ENCODE results near the gene UGT1A4. TPM values are rescaled to one million over a fixed set of nuclear protein-coding genes. Genes with fewer than 3 reads are reported as not detected.

UGT1A4 gene
- total RNA-seq, 1 experiment from 2014 or later, result 6.1 TPM

GRCh38 chr2:233705911-233706506 is 12.5 kb upstream of the UGT1A4 start:
- CTCF ChIA-PET, result interaction anchor here (0.7 to 1.7 kb wide), 6 partner anchors 10 to 284 kb away, joined by 3 to 7 read pairs (median 4); partner anchors contain the start of genes UGT1A1 and UGT1A6
- Mint-ChIP-seq H3K4me1 (ENCODE audit: low read depth, unreplicated experiment) (peaks cover 93% of the 10 kb centered on the region), H3K36me3 (ENCODE audit: insufficient read depth, unreplicated experiment) (peaks cover 38% of the 10 kb centered on the region), H3K27me3 (ENCODE audit: unreplicated experiment) (no peaks in the 10 kb centered on the region), H3K4me3 (ENCODE audit: low read depth, unreplicated experiment) (peak overlapping the region; percentile 8), H3K9me3 (ENCODE audit: low read depth, unreplicated experiment) (no peaks in the 10 kb centered on the region), H3K27ac (ENCODE audit: unreplicated experiment) (peak overlapping the region; percentile 65)
- intact Hi-C loops (cut with micrococcal nuclease; ENCODE audit: unreplicated experiment), result loop anchor here (2.0 to 10.0 kb wide), 4 partner anchors 67 to 299 kb away; no protein-coding TSS in a partner anchor
- no TSS peak for BruUV-seq (replicated peaks)
- peak; percentile 80 for DNase-seq
- no peak for TF ChIP-seq CTCF (IDR thresholded peaks at IDR 0.05; ENCODE audit: unreplicated experiment)

GRCh38 chr2:233706720-233707119 is 11.8 kb upstream of the UGT1A4 start:
- intact Hi-C loops (cut with micrococcal nuclease; ENCODE audit: unreplicated experiment), result loop anchor here (5.0 to 10.0 kb wide), 3 partner anchors 128 to 299 kb away; no protein-coding TSS in a partner anchor
- H3K27me3 Mint-ChIP-seq (ENCODE audit: unreplicated experiment), result no peaks in the 10 kb centered on the region
- no TSS peak for BruUV-seq (replicated peaks)
- H3K27ac Mint-ChIP-seq (ENCODE audit: unreplicated experiment), result no peak overlapping the region
- H3K4me1 Mint-ChIP-seq (ENCODE audit: low read depth, unreplicated experiment), result peaks cover 93% of the 10 kb centered on the region
- peak; percentile 10 for DNase-seq
- no peaks in the 10 kb centered on the region for H3K9me3 Mint-ChIP-seq (ENCODE audit: low read depth, unreplicated experiment)
- no peak overlapping the region for H3K4me3 Mint-ChIP-seq (ENCODE audit: low read depth, unreplicated experiment)
- TF ChIP-seq CTCF (IDR thresholded peaks at IDR 0.05; ENCODE audit: unreplicated experiment), result no peak
- CTCF ChIA-PET, result interaction anchor here (0.6 to 1.3 kb wide), 4 partner anchors 9 to 126 kb away, joined by 3 to 4 read pairs (median 4); partner anchors contain the start of gene UGT1A1
- H3K36me3 Mint-ChIP-seq (ENCODE audit: insufficient read depth, unreplicated experiment), result peaks cover 45% of the 10 kb centered on the region

- CTCF ChIA-PET, result interaction anchor here (0.6 kb wide), 1 partner anchor 110 kb away, joined by 3 read pairs; no protein-coding TSS in a partner anchor
- Mint-ChIP-seq H3K27me3 (ENCODE audit: unreplicated experiment) (no peaks in the 10 kb centered on the region), H3K36me3 (ENCODE audit: insufficient read depth, unreplicated experiment) (peaks cover 57% of the 10 kb centered on the region), H3K4me3 (ENCODE audit: low read depth, unreplicated experiment) (peak overlapping the region; percentile 38), H3K27ac (ENCODE audit: unreplicated experiment) (peak overlapping the region; percentile 53), H3K9me3 (ENCODE audit: low read depth, unreplicated experiment) (no peaks in the 10 kb centered on the region), H3K4me1 (ENCODE audit: low read depth, unreplicated experiment) (peaks cover 93% of the 10 kb centered on the region)
- TF ChIP-seq CTCF (IDR thresholded peaks at IDR 0.05; ENCODE audit: unreplicated experiment), result no peak
- no TSS peak for BruUV-seq (replicated peaks)
- peak; percentile 19 for DNase-seq
- intact Hi-C loops (cut with micrococcal nuclease; ENCODE audit: unreplicated experiment), result loop anchor here (5.0 to 10.0 kb wide), 3 partner anchors 127 to 301 kb away; no protein-coding TSS in a partner anchor
Measured at GRCh38 chr2:233707940-233708644, 10.4 kb upstream of the UGT1A4 start.

GRCh38 chr2:233708942-233709341 is 9.6 kb upstream of the UGT1A4 start:
- H3K4me1 Mint-ChIP-seq (ENCODE audit: low read depth, unreplicated experiment), result peaks cover 89% of the 10 kb centered on the region
- BruUV-seq (replicated peaks), result no TSS peak
- H3K27me3 Mint-ChIP-seq (ENCODE audit: unreplicated experiment), result no peaks in the 10 kb centered on the region
- no peak for DNase-seq
- H3K27ac Mint-ChIP-seq (ENCODE audit: unreplicated experiment), result peak overlapping the region; percentile 53
- H3K4me3 Mint-ChIP-seq (ENCODE audit: low read depth, unreplicated experiment), result peak overlapping the region; percentile 38
- TF ChIP-seq CTCF (IDR thresholded peaks at IDR 0.05; ENCODE audit: unreplicated experiment), result no peak
- CTCF ChIA-PET, result interaction anchor here (0.6 kb wide), 2 partner anchors 111 to 330 kb away, joined by 3 read pairs; no protein-coding TSS in a partner anchor
- H3K36me3 Mint-ChIP-seq (ENCODE audit: insufficient read depth, unreplicated experiment), result peaks cover 61% of the 10 kb centered on the region
- no peaks in the 10 kb centered on the region for H3K9me3 Mint-ChIP-seq (ENCODE audit: low read depth, unreplicated experiment)
- intact Hi-C loops (cut with micrococcal nuclease; ENCODE audit: unreplicated experiment), result loop anchor here (5.0 to 10.0 kb wide), 3 partner anchors 126 to 302 kb away; no protein-coding TSS in a partner anchor

All from Calu3 (cell line).